A549 (cell line): ENCODE measurements around the gene GPR146. TPM values are rescaled to one million over a fixed set of nuclear protein-coding genes. Genes with fewer than 3 reads are reported as not detected.

Experiments used
- ATAC-seq, 2 experiments: fragments of 200-7000 bp in 1 of 2; fragments of >200 bp in 1 of 2; cut with Nextera tagmentation in 1 of 2; cut with Tn5 transposase in 1 of 2; 3 replicates each; pipeline versions ENCODE4 v1.8.0 to v1.9.1; 2018 to 2020; ENCODE audit warnings: mild to moderate bottlenecking in 1 of 2, moderate library complexity in 1 of 2
- CTCF ChIA-PET: fragments of 300-600 bp; sonication (Branson Sonifier 250); formaldehyde crosslinking; extraction: SDS; loops from one replicate; lab custom pipeline; 2021; ENCODE audit warnings: antibody characterized with exemption, inconsistent platforms; lab: Yijun Ruan, JAX
- POLR2A ChIA-PET: fragments of 350-600 bp; formaldehyde crosslinking; extraction: SDS; loops from one replicate; lab custom pipeline; 2021; ENCODE audit warnings: antibody characterized with exemption, inconsistent platforms; lab: Yijun Ruan, JAX
- DNase-seq, 2 experiments: peaks; one replicate each; pipeline versions ENCODE4 v3.0.0 to v3.0.0-alpha.2; 2011 to 2016; ENCODE audit warnings: low read depth in 1 of 2, low spot score in 1 of 2
- FAIRE-seq: peaks from 2 replicates; lab custom pipeline; 2011; peaks lifted over from hg19 to GRCh38; lab: Jason Lieb, UNC
- H3K27ac ChIP-seq, 2 experiments: fragments of >200 bp; sonication (Bioruptor Twin); formaldehyde crosslinking; 3 replicates each; pipeline ENCODE4 v1.5.1; 2016 to 2017
- H3K4me1 ChIP-seq: fragments of >200 bp; sonication (Bioruptor Twin); formaldehyde crosslinking; 3 replicates; pipeline ENCODE4 v1.6.1; 2016
- H3K4me2 ChIP-seq: fragments of >200 bp; sonication (Bioruptor Twin); formaldehyde crosslinking; 3 replicates; pipeline ENCODE4 v1.6.1; 2016
- H3K4me3 ChIP-seq: fragments of >200 bp; sonication (Bioruptor Twin); formaldehyde crosslinking; 3 replicates; pipeline ENCODE4 v1.5.1; 2016
- H3K9me3 ChIP-seq: fragments of >200 bp; sonication (Bioruptor Twin); formaldehyde crosslinking; 3 replicates; pipeline ENCODE4 v1.6.1; 2016
- CBX2 ChIP-seq: fragments of 200-600 bp; sonication (generic); IDR thresholded peaks from 2 replicates; pipeline ENCODE4 v1.6.1; 2016; ENCODE audit warnings: low read depth, mild to moderate bottlenecking, borderline replicate concordance
- CEBPB ChIP-seq, 2 experiments: fragments of >200 bp in 1 of 2; sonication (Bioruptor Twin) in 1 of 2; formaldehyde crosslinking in 1 of 2; IDR thresholded peaks; 2 replicates each; pipeline ENCODE4 v1.6.1; 2012 to 2016
- CHD2 ChIP-seq: fragments of 150-350 bp; IDR thresholded peaks from 2 replicates; pipeline ENCODE4 v1.6.1; 2014; ENCODE audit warnings: low read length; ENCODE audit not compliant: partially characterized antibody
- EHF ChIP-seq: fragments of 250-450 bp; sonication (Bioruptor Pico); IDR thresholded peaks from 2 replicates; pipeline ENCODE4 v1.5.0; 2020; ENCODE audit warnings: mild to moderate bottlenecking
- FOXS1 ChIP-seq: fragments of 250-450 bp; sonication (Bioruptor Pico); IDR thresholded peaks from 2 replicates; pipeline ENCODE4 v1.5.0; 2020; ENCODE audit warnings: mild to moderate bottlenecking, moderate library complexity
- GATA3 ChIP-seq: IDR thresholded peaks from 2 replicates; pipeline ENCODE4 v1.6.1; 2012; ENCODE audit warnings: borderline replicate concordance
- HOXB13 ChIP-seq: fragments of 250-450 bp; sonication (Bioruptor Pico); IDR thresholded peaks from 2 replicates; pipeline ENCODE4 v1.5.0; 2020; ENCODE audit warnings: low read depth, mild to moderate bottlenecking, moderate library complexity
- HOXB5 ChIP-seq: fragments of 250-450 bp; sonication (Bioruptor Pico); IDR thresholded peaks from 2 replicates; pipeline ENCODE4 v1.5.0; 2020; ENCODE audit warnings: mild to moderate bottlenecking, moderate library complexity
- KDM1A ChIP-seq: fragments of 200-600 bp; sonication (generic); IDR thresholded peaks from 2 replicates; pipeline ENCODE4 v1.6.1; 2016; ENCODE audit warnings: low read depth, mild to moderate bottlenecking
- MAFK ChIP-seq: fragments of 450-650 bp; IDR thresholded peaks from 2 replicates; pipeline ENCODE4 v1.6.1; 2014; ENCODE audit not compliant: partially characterized antibody
- MAZ ChIP-seq: fragments of 150-350 bp; IDR thresholded peaks from 2 replicates; pipeline ENCODE4 v1.6.1; 2014; ENCODE audit warnings: antibody characterized with exemption, low read depth, low read length, borderline replicate concordance
- NFE2L2 ChIP-seq: fragments of 150-350 bp; conservative IDR thresholded peaks from 2 replicates; pipeline ENCODE4 v1.6.1; 2014; ENCODE audit warnings: low read length
- NR3C1 ChIP-seq: fragments of >200 bp; sonication (Bioruptor Twin); formaldehyde crosslinking; IDR thresholded peaks from 3 replicates; pipeline ENCODE4 v1.6.1; 2017
- PHF8 ChIP-seq: fragments of 200-600 bp; sonication (generic); IDR thresholded peaks from 2 replicates; pipeline ENCODE4 v1.6.1; 2016; ENCODE audit warnings: low read depth, mild to moderate bottlenecking, antibody characterized with exemption, moderate library complexity, borderline replicate concordance
- POLR2A ChIP-seq: IDR thresholded peaks from 2 replicates; pipeline ENCODE4 v1.6.1; 2012; ENCODE audit warnings: mild to moderate bottlenecking, low read length
- POLR2AphosphoS2 ChIP-seq: conservative IDR thresholded peaks from 2 replicates; pipeline ENCODE4 v1.6.1; 2012; ENCODE audit warnings: low read length, improper control_type of control experiment, inconsistent platforms
- RAD21 ChIP-seq, 2 experiments: fragments of >200 bp in 1 of 2; sonication (Bioruptor Twin) in 1 of 2; formaldehyde crosslinking in 1 of 2; IDR thresholded peaks in 1 of 2; conservative IDR thresholded peaks in 1 of 2; 2 replicates in 1 of 2; 3 replicates in 1 of 2; pipeline ENCODE4 v1.6.1; 2012 to 2018; ENCODE audit warnings: inconsistent platforms in 1 of 2
- RARB ChIP-seq: fragments of 250-450 bp; sonication (Bioruptor Pico); IDR thresholded peaks from 2 replicates; pipeline ENCODE4 v1.8.0; 2021; ENCODE audit warnings: mild to moderate bottlenecking, moderate library complexity
- RCOR1 ChIP-seq: fragments of 150-350 bp; IDR thresholded peaks from 2 replicates; pipeline ENCODE4 v1.6.1; 2014; ENCODE audit warnings: antibody characterized with exemption, low read length, low read depth
- TP53 ChIP-seq: fragments of 250-450 bp; sonication (Bioruptor Pico); IDR thresholded peaks from 2 replicates; pipeline ENCODE4 v1.5.0; 2021; ENCODE audit warnings: mild to moderate bottlenecking, moderate library complexity
- ZFP36 ChIP-seq: fragments of 450-650 bp; IDR thresholded peaks from 2 replicates; pipeline ENCODE4 v1.6.1; 2014; ENCODE audit warnings: borderline replicate concordance; ENCODE audit not compliant: partially characterized antibody
- ZNF302 ChIP-seq: fragments of 250-450 bp; sonication (Bioruptor Pico); IDR thresholded peaks from 2 replicates; pipeline ENCODE4 v1.9.0; 2021; ENCODE audit warnings: inconsistent platforms, mild to moderate bottlenecking, moderate library complexity
- WGBS: methylation state at CpG from one replicate; pipeline ENCODE4 v1.1.6; 2017; ENCODE audit errors: missing lambda C conversion rate; 5-methylcytosine and 5-hydroxymethylcytosine counted together
- polyA plus RNA-seq, 4 experiments: library from polyadenylated mRNA; depleted of rRNA in 3 of 4; stranded (reverse); fragments of >200 nt; fragmentation: RNase III in 1 of 4; extraction: RNeasy Plus Mini Kit Qiagen cat#74134 plus additional on column Dnase treatment in 1 of 4; gene quantifications; 2 replicates in 3 of 4; 3 replicates in 1 of 4; pipeline ENCODE4 v1.2.3, GENCODE V29; 2011 to 2017
- TF ChIP-seq, protein P1 (sequence below): IDR thresholded peaks from 2 replicates; pipeline ENCODE4 v1.6.1; 2012
- TF ChIP-seq, protein P2 (sequence below): IDR thresholded peaks from 2 replicates; pipeline ENCODE4 v1.6.1; 2012

The GPR146 gene
- polyA plus RNA-seq, 2 of the 4 experiments (the other 2 are of a cell fraction): 0.50 to 0.75 TPM

DNA sequence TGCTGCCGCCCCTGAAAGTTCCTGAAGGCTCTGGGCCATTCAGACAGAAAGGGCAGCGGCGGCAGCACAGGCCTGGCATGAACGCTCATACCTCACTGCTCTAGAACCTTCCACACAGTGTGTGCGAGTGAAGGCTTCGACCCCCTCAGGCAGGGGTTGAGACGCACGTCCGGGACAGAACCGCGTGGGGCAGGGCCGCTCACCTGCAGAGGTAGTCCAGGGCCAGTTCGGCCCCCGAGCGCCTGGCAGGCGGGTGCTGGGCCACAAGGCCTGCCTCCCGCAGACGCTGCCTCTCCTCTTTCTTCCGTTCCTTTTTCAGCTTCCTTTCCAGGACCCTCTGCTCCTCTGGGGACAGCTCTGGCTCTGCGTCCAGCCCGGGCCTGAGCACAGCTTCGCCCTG is 34.6 kb upstream of the GPR146 start:
- TF ChIP-seq HOXB13 (CRISPR knock-in tag) (no peak), KDM1A (no peak), FOXS1 (CRISPR knock-in tag) (no peak), CBX2 (no peak)
- ChIA-PET POLR2A (no interaction called here), CTCF (interaction anchor here (1.1 to 3.8 kb wide), 2 partner anchors 16 to 56 kb away, joined by 5 to 37 read pairs; no protein-coding TSS in a partner anchor)
- Histone ChIP-seq H3K27ac (no peak overlapping the region), H3K4me3 (no peak overlapping the region), H3K4me2 (no peak overlapping the region), H3K4me1 (no peaks in the 10 kb centered on the region), H3K9me3 (no peaks in the 10 kb centered on the region)
- WGBS: 98% methylated on average over 22 of the region's 22 CpGs
- ATAC-seq: no peak
- no peak for DNase-seq
- no peak for FAIRE-seq

DNA sequence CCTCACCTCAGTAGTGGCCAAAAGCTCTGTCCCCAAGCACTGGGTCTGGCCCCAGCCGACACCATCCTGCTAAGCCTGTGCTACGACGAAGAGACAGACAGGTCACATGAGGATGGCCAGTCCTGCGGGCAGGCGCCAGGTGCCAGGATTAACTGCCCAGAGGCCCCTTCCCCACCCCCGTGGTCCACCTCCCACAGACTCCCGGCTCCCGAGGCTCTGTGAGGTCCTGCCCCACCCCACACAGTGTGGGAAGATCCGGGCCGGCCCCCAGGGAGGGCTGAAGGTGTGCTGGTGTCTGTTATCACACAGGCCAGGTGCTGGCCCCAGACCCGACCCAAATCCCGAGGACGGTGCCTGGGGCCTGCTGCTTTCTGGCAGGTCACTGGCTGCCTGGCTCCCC is 34.1 kb upstream of the GPR146 start:
- Histone ChIP-seq H3K4me3 (no peak overlapping the region), H3K27ac (no peak overlapping the region), H3K9me3 (no peaks in the 10 kb centered on the region), H3K4me2 (no peak overlapping the region), H3K4me1 (no peaks in the 10 kb centered on the region)
- ATAC-seq: no peak
- TF ChIP-seq FOXS1 (CRISPR knock-in tag) (no peak), RARB (no peak), ZNF302 (CRISPR knock-in tag) (no peak), MAZ (no peak), GATA3 (no peak), ZFP36 (no peak), HOXB5 (CRISPR knock-in tag) (no peak), POLR2AphosphoS2 (no peak), EHF (CRISPR knock-in tag) (no peak), CEBPB (IDR thresholded peaks at IDR 0.05) (no peak), MAFK (no peak), POLR2A (no peak), PHF8 (no peak), RCOR1 (no peak)
- TF ChIP-seq, protein P1, sequence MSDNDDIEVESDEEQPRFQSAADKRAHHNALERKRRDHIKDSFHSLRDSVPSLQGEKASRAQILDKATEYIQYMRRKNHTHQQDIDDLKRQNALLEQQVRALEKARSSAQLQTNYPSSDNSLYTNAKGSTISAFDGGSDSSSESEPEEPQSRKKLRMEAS: no peak
- TF ChIP-seq, protein P2, sequence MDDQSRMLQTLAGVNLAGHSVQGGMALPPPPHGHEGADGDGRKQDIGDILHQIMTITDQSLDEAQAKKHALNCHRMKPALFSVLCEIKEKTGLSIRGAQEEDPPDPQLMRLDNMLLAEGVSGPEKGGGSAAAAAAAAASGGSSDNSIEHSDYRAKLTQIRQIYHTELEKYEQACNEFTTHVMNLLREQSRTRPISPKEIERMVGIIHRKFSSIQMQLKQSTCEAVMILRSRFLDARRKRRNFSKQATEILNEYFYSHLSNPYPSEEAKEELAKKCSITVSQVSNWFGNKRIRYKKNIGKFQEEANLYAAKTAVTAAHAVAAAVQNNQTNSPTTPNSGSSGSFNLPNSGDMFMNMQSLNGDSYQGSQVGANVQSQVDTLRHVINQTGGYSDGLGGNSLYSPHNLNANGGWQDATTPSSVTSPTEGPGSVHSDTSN: no peak
- POLR2A ChIA-PET: no interaction called here
- FAIRE-seq: no peak
- CTCF ChIA-PET: interaction anchor here (1.1 to 3.8 kb wide), 2 partner anchors 16 to 55 kb away, joined by 5 to 37 read pairs; no protein-coding TSS in a partner anchor
- DNase-seq: no peak
- whole genome bisulfite sequencing: 77% methylated on average over 7 of the region's 13 CpGs

DNA sequence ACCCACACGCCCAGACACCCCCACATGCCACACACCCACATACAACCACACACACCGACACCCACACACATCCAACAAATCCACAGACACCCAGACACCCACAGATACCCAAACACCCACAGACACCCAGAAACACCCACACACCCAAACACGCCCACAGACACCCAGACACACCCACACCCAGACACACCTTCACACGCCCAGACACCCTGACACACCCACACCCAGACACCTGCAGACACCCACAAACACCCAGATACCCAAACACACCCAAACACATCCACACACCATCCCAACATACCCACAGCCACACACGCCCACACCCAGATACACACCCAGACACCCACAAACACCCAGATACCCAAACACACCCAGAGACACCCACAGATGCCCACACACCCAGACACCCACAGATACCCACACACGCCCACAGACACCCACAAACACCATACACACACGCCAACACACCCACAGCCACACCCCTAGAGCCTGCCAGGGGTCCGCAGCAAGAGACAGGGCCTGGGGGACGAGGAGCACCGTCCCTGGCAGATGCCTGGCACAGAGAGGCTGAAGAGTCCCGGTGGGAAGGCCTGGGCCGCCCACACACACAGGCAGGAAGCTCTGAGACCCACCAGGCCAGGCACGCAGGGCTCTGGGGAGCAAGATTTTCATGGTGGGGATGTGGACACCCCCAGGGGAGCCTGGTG is 32.9 kb upstream of the GPR146 start:
- Histone ChIP-seq H3K9me3 (no peaks in the 10 kb centered on the region), H3K4me1 (no peaks in the 10 kb centered on the region), H3K27ac (no peak overlapping the region), H3K4me3 (no peak overlapping the region), H3K4me2 (no peak overlapping the region)
- POLR2A ChIA-PET: no interaction called here
- WGBS: 89% methylated on average over 6 of the region's 13 CpGs
- TF ChIP-seq TP53 (CRISPR knock-in tag) (no peak), NFE2L2 (no peak), RAD21 (conservative IDR thresholded peaks at IDR 0.05 in 1 of 2, IDR thresholded peaks at IDR 0.05 in 1 of 2) (no peak), CHD2 (no peak), GATA3 (no peak), EHF (CRISPR knock-in tag) (no peak), NR3C1 (no peak)
- DNase-seq: no peak
- no peak for ATAC-seq
- CTCF ChIA-PET: interaction anchor here (1.2 to 3.5 kb wide), 3 partner anchors 19 to 54 kb away, joined by 3 to 27 read pairs (median 6); no protein-coding TSS in a partner anchor
- no peak for FAIRE-seq
